SK-N-SH (cell line): ENCODE data around the gene TUBA8. TPM values are rescaled to one million over a fixed set of nuclear protein-coding genes. Genes with fewer than 3 reads are reported as not detected.

ENCODE experiments used
- CTCF ChIA-PET: fragments of 300-600, 350-600 bp; formaldehyde crosslinking; extraction: SDS; loops from one replicate; lab custom pipeline; 2021; lab: Yijun Ruan, JAX
- POLR2A ChIA-PET: fragments of 350-600 bp; sonication (Branson Sonifier 250); formaldehyde crosslinking; extraction: SDS; loops from one replicate; lab custom pipeline; 2020; ENCODE audit warnings: antibody characterized with exemption, inconsistent platforms; lab: Yijun Ruan, JAX
- DNase-seq: peaks from one replicate; pipeline ENCODE4 v3.0.0; 2012
- H2AFZ ChIP-seq: fragments of 200-600 bp; sonication (generic); 2 replicates; pipeline ENCODE4 v1.8.1; 2016; ENCODE audit warnings: antibody characterized with exemption, mild to moderate bottlenecking, low read depth
- H3F3A ChIP-seq: fragments of 200-600 bp; sonication (generic); replicated peaks from 2 replicates; pipeline ENCODE3; 2016; ENCODE audit warnings: antibody characterized with exemption, mild to moderate bottlenecking; ENCODE audit not compliant: insufficient read depth
- H3K27ac ChIP-seq, 2 experiments: fragments of 200-500 bp in 1 of 2; fragments of 200-600 bp in 1 of 2; sonication (Bioruptor generic) in 1 of 2; sonication (generic), shearing (Covaris generic) in 1 of 2; 2 replicates each; pipeline versions ENCODE4 v1.5.1 to v1.6.1; 2014 to 2016; ENCODE audit warnings: low read depth in 2 of 2, inconsistent platforms in 1 of 2, low read length in 1 of 2, mild to moderate bottlenecking in 1 of 2, mixed read lengths in 1 of 2
- H3K27me3 ChIP-seq: fragments of 200-600 bp; sonication (generic), shearing (Covaris generic); 2 replicates; pipeline ENCODE4 v1.6.1; 2016; ENCODE audit warnings: mixed run types; ENCODE audit not compliant: insufficient read depth
- H3K36me3 ChIP-seq, 2 experiments: fragments of 200-500 bp in 1 of 2; fragments of 200-600 bp in 1 of 2; sonication (Bioruptor generic) in 1 of 2; sonication (generic) in 1 of 2; replicated peaks in 1 of 2; 2 replicates each; pipeline versions ENCODE3 to v1.5.1; 2014 to 2016; ENCODE audit warnings: low read length in 1 of 2, mild to moderate bottlenecking in 1 of 2; ENCODE audit not compliant: insufficient read depth in 2 of 2, control insufficient read depth in 1 of 2
- H3K4me1 ChIP-seq, 2 experiments: fragments of 200-500 bp in 1 of 2; fragments of 200-600 bp in 1 of 2; sonication (Bioruptor generic) in 1 of 2; sonication (generic), shearing (Covaris generic) in 1 of 2; 2 replicates each; pipeline versions ENCODE4 v1.5.1 to v1.6.1; 2014 to 2016; ENCODE audit warnings: low read depth in 1 of 2, low read length in 1 of 2, mixed run types in 1 of 2; ENCODE audit not compliant: insufficient read depth in 2 of 2, control insufficient read depth in 1 of 2
- H3K4me2 ChIP-seq: fragments of 200-600 bp; sonication (generic), shearing (Covaris generic); 2 replicates; pipeline ENCODE4 v1.6.1; 2017; ENCODE audit warnings: mixed run types
- H3K4me3 ChIP-seq, 2 experiments: fragments of 200-500 bp in 1 of 2; fragments of 200-600 bp in 1 of 2; sonication (Bioruptor generic) in 1 of 2; sonication (generic), shearing (Covaris generic) in 1 of 2; 2 replicates each; pipeline versions ENCODE4 v1.5.1 to v1.8.1; 2014 to 2016; ENCODE audit warnings: low read depth in 2 of 2, inconsistent platforms in 1 of 2, low read length in 1 of 2, mild to moderate bottlenecking in 1 of 2, mixed read lengths in 1 of 2, moderate library complexity in 1 of 2
- H3K79me2 ChIP-seq: fragments of 200-600 bp; sonication (generic); 2 replicates; pipeline ENCODE4 v1.8.1; 2017; ENCODE audit warnings: mild to moderate bottlenecking; ENCODE audit not compliant: insufficient read depth
- H3K9ac ChIP-seq: fragments of 200-600 bp; sonication (generic); 2 replicates; pipeline ENCODE4 v1.6.1; 2017; ENCODE audit warnings: mixed run types
- H3K9me2 ChIP-seq: fragments of 200-600 bp; sonication (generic); 2 replicates; pipeline ENCODE4 v1.6.1; 2017; ENCODE audit warnings: mixed run types
- H3K9me3 ChIP-seq: fragments of 200-600 bp; sonication (generic); 2 replicates; pipeline ENCODE4 v1.6.1; 2017; ENCODE audit warnings: mixed run types, mild to moderate bottlenecking, moderate library complexity
- H4K20me1 ChIP-seq: fragments of 200-600 bp; sonication (generic); 2 replicates; pipeline ENCODE4 v1.6.1; 2017; ENCODE audit warnings: mild to moderate bottlenecking, mixed run types; ENCODE audit not compliant: insufficient read depth
- EP300 ChIP-seq, 2 experiments: IDR thresholded peaks; 2 replicates each; pipeline versions ENCODE4 v1.4.0 to v1.6.1; 2012; ENCODE audit warnings: borderline replicate concordance in 1 of 2, low read depth in 1 of 2, low read length in 1 of 2
- FOXJ3 ChIP-seq: sonication (generic); formaldehyde crosslinking; IDR thresholded peaks from 2 replicates; pipeline ENCODE4 v1.5.1; 2020; ENCODE audit warnings: mild to moderate bottlenecking, missing genetic modification reagents
- GATA2 ChIP-seq: sonication (generic); formaldehyde crosslinking; IDR thresholded peaks from 2 replicates; pipeline ENCODE4 v1.5.0; 2020; ENCODE audit warnings: mild to moderate bottlenecking, missing genetic modification reagents
- JUND ChIP-seq: IDR thresholded peaks from 2 replicates; pipeline ENCODE4 v1.4.0; 2012
- MEF2A ChIP-seq: IDR thresholded peaks from 2 replicates; pipeline ENCODE4 v1.4.0; 2012; ENCODE audit warnings: low read depth, borderline replicate concordance
- MXI1 ChIP-seq: IDR thresholded peaks from 2 replicates; pipeline ENCODE4 v1.6.1; 2012; ENCODE audit warnings: mild to moderate bottlenecking, low read depth, low read length, improper control_type of control experiment
- POLR2AphosphoS5 ChIP-seq: IDR thresholded peaks from 2 replicates; pipeline ENCODE4 v1.6.1; 2012; ENCODE audit warnings: low read depth, low read length
- RCOR1 ChIP-seq: fragments of 150-350 bp; IDR thresholded peaks from 2 replicates; pipeline ENCODE4 v1.6.1; 2017; ENCODE audit warnings: antibody characterized with exemption, low read length
- RXRA ChIP-seq: IDR thresholded peaks from 2 replicates; pipeline ENCODE4 v1.4.0; 2012; ENCODE audit warnings: low read depth, mild to moderate bottlenecking, borderline replicate concordance
- SIN3A ChIP-seq: IDR thresholded peaks from 2 replicates; pipeline ENCODE4 v1.6.1; 2012; ENCODE audit warnings: low read depth, mild to moderate bottlenecking, low read length, moderate library complexity, borderline replicate concordance
- SMC3 ChIP-seq: IDR thresholded peaks from 2 replicates; pipeline ENCODE4 v1.6.1; 2012; ENCODE audit warnings: low read depth, low read length, improper control_type of control experiment
- YY1 ChIP-seq: IDR thresholded peaks from 2 replicates; pipeline ENCODE4 v1.4.0; 2012; ENCODE audit warnings: low read depth, mild to moderate bottlenecking
- WGBS: methylation state at CpG from one replicate; pipeline ENCODE4 v1.1.6; 2017; ENCODE audit warnings: low lambda C conversion rate; 5-methylcytosine and 5-hydroxymethylcytosine counted together
- polyA plus RNA-seq, 3 experiments: library from polyadenylated mRNA; depleted of rRNA; stranded (reverse); fragments of >200 nt; gene quantifications; 2 replicates each; pipeline ENCODE4 v1.2.3, GENCODE V29; 2012
- TF ChIP-seq, protein P1 (sequence below): IDR thresholded peaks from 2 replicates; pipeline ENCODE4; 2012
- TF ChIP-seq, protein P2 (sequence below): fragments of 200-600 bp; sonication (generic); IDR thresholded peaks from 2 replicates; pipeline ENCODE4 v1.6.1; 2017; ENCODE audit warnings: antibody characterized with exemption, mild to moderate bottlenecking, moderate library complexity
- TF ChIP-seq, protein P3 (sequence below): IDR thresholded peaks from 2 replicates; pipeline ENCODE4 v1.4.0; 2012; ENCODE audit warnings: low read depth, borderline replicate concordance
- TF ChIP-seq, protein P4 (sequence below): fragments of 150-350 bp; IDR thresholded peaks from 2 replicates; pipeline ENCODE4 v1.6.1; 2017; ENCODE audit warnings: antibody characterized with exemption, low read length, low read depth, borderline replicate concordance

Gene TUBA8
- polyA plus RNA-seq, 1 of the 3 experiments (the other 2 are of a cell fraction) = 1.7 TPM

DNA sequence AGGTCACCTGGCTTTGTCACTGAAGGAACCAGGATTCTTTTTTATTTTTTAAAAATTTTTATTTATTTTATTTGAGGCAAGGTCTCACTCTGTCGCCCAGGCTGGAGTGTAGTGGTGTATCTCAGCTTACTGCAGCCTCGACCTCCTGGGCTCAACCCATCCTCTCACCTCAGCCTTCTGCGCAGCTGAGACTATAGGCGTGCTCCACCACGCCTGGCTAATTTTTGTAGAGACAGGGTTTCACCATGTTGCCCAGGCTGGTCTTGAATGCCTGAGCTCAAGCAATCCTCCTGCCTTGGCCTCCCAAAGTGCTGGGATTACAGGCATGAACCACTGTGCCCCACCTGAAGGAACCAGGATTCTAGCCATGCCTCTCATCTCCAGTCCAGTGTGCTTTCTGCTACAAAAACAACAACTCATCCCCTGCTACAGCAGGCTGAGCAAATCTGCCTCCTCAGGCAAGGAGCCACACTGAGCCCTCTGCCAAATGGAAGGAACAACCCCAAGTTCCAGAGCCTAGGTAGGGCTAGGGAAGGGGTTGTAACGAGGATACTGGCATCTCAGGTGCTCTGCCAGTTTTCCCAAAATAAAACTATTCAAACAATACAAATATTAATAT is 35.4 kb upstream of the TUBA8 start:
- Histone ChIP-seq H3K79me2 (peaks cover 32% of the 10 kb centered on the region), H3K27ac (no peak overlapping the region; a peak in 1 of 4 replicates), H4K20me1 (no peaks in the 10 kb centered on the region), H3K27me3 (no peaks in the 10 kb centered on the region), H3K36me3 (peaks cover 2 to 6% of the 10 kb centered on the region in 2 experiments), H2AFZ (no peak overlapping the region), H3K4me3 (no peak overlapping the region), H3K4me1 (peaks cover 14 to 23% of the 10 kb centered on the region in 2 experiments), H3K9me2 (no peaks in the 10 kb centered on the region), H3K9me3 (no peaks in the 10 kb centered on the region), H3K4me2 (no peak overlapping the region; the same call in 1 of the 2 replicates), H3K9ac (no peak overlapping the region), H3F3A (peaks cover 7% of the 10 kb centered on the region)
- ChIA-PET POLR2A (interaction anchor here (0.7 kb wide), 1 partner anchor 172 kb away, joined by 3 read pairs; no protein-coding TSS in a partner anchor), CTCF (interaction anchor here (0.6 to 9.7 kb wide), 62 partner anchors 9 to 517 kb away, joined by 3 to 186 read pairs (median 7); partner anchors contain the start of genes MICAL3 and TUBA8)
- TF ChIP-seq MXI1 = no peak
- TF ChIP-seq GATA2 (CRISPR knock-in tag) = no peak
- TF ChIP-seq SIN3A = no peak
- TF ChIP-seq, protein P1, sequence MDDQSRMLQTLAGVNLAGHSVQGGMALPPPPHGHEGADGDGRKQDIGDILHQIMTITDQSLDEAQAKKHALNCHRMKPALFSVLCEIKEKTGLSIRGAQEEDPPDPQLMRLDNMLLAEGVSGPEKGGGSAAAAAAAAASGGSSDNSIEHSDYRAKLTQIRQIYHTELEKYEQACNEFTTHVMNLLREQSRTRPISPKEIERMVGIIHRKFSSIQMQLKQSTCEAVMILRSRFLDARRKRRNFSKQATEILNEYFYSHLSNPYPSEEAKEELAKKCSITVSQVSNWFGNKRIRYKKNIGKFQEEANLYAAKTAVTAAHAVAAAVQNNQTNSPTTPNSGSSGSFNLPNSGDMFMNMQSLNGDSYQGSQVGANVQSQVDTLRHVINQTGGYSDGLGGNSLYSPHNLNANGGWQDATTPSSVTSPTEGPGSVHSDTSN = no peak
- no peak for TF ChIP-seq YY1
- TF ChIP-seq POLR2AphosphoS5 = no peak
- no peak for TF ChIP-seq SMC3
- TF ChIP-seq, protein P2, sequence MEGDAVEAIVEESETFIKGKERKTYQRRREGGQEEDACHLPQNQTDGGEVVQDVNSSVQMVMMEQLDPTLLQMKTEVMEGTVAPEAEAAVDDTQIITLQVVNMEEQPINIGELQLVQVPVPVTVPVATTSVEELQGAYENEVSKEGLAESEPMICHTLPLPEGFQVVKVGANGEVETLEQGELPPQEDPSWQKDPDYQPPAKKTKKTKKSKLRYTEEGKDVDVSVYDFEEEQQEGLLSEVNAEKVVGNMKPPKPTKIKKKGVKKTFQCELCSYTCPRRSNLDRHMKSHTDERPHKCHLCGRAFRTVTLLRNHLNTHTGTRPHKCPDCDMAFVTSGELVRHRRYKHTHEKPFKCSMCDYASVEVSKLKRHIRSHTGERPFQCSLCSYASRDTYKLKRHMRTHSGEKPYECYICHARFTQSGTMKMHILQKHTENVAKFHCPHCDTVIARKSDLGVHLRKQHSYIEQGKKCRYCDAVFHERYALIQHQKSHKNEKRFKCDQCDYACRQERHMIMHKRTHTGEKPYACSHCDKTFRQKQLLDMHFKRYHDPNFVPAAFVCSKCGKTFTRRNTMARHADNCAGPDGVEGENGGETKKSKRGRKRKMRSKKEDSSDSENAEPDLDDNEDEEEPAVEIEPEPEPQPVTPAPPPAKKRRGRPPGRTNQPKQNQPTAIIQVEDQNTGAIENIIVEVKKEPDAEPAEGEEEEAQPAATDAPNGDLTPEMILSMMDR = no peak
- TF ChIP-seq RCOR1 = no peak
- TF ChIP-seq, protein P3, sequence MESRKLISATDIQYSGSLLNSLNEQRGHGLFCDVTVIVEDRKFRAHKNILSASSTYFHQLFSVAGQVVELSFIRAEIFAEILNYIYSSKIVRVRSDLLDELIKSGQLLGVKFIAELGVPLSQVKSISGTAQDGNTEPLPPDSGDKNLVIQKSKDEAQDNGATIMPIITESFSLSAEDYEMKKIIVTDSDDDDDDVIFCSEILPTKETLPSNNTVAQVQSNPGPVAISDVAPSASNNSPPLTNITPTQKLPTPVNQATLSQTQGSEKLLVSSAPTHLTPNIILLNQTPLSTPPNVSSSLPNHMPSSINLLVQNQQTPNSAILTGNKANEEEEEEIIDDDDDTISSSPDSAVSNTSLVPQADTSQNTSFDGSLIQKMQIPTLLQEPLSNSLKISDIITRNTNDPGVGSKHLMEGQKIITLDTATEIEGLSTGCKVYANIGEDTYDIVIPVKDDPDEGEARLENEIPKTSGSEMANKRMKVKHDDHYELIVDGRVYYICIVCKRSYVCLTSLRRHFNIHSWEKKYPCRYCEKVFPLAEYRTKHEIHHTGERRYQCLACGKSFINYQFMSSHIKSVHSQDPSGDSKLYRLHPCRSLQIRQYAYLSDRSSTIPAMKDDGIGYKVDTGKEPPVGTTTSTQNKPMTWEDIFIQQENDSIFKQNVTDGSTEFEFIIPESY = no peak
- TF ChIP-seq, protein P4, sequence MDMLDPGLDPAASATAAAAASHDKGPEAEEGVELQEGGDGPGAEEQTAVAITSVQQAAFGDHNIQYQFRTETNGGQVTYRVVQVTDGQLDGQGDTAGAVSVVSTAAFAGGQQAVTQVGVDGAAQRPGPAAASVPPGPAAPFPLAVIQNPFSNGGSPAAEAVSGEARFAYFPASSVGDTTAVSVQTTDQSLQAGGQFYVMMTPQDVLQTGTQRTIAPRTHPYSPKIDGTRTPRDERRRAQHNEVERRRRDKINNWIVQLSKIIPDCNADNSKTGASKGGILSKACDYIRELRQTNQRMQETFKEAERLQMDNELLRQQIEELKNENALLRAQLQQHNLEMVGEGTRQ = no peak
- no peak for TF ChIP-seq MEF2A
- TF ChIP-seq FOXJ3 = no peak
- no peak for TF ChIP-seq JUND
- no peak for TF ChIP-seq EP300 (IDR thresholded peaks at IDR 0.05; ENCODE audit: borderline replicate concordance in 1 of 2, low read depth in 1 of 2, low read length in 1 of 2)
- TF ChIP-seq RXRA = no peak
- WGBS = 89% methylated on average over 6 of the region's 6 CpGs
- DNase-seq = no peak
